ENCODE results near the gene CACHD1.

DNA sequence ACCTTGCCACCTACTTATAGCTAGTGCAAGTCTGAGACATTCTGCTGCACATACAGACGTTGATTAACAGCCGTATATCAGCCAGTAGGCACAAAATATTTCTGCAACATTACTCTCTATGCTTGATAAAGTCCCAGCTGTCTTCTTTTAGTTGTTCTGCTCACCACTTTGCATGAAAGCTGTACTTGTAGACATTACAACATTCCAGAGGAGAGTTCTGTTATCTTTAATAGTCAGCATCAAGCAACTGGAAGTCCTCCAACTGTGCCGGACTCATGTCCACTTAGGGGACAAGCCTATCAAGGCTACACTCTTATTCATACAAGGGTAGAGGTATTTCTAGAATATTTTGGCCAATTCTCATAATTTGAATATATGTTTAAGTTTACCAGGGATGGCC lies 50.0 kb downstream of the CACHD1 start:
- no peak for TF ChIP-seq CTCF (IDR thresholded peaks at IDR 0.05)
- no peak for TF ChIP-seq POLR2A (IDR thresholded peaks at IDR 0.05; ENCODE audit: low read length)
- TF ChIP-seq RAD21 (conservative IDR thresholded peaks at IDR 0.05 in 1 of 2, IDR thresholded peaks at IDR 0.05 in 1 of 2) = no peak
- no peak for TF ChIP-seq ELK1 (IDR thresholded peaks at IDR 0.05; ENCODE audit: low read depth, low read length)
- TF ChIP-seq CHD2 (IDR thresholded peaks at IDR 0.05; ENCODE audit: low read length, partially characterized antibody) = no peak
- TF ChIP-seq USF2 (IDR thresholded peaks at IDR 0.05) = no peak
- TF ChIP-seq FOXS1 (CRISPR knock-in tag; IDR thresholded peaks at IDR 0.05) = no peak
- TF ChIP-seq RNF2 (IDR thresholded peaks at IDR 0.05; ENCODE audit: borderline replicate concordance, low read depth) = no peak
- no peak for TF ChIP-seq KDM1A (IDR thresholded peaks at IDR 0.05; ENCODE audit: low read depth)
- no peak for TF ChIP-seq SREBF2 (IDR thresholded peaks at IDR 0.05)
- TF ChIP-seq REST (IDR thresholded peaks at IDR 0.05) = no peak
- no peak for TF ChIP-seq JUN (IDR thresholded peaks at IDR 0.05)
